ENCODE measurements around the gene PAQR7.

PAQR7 gene

DNA sequence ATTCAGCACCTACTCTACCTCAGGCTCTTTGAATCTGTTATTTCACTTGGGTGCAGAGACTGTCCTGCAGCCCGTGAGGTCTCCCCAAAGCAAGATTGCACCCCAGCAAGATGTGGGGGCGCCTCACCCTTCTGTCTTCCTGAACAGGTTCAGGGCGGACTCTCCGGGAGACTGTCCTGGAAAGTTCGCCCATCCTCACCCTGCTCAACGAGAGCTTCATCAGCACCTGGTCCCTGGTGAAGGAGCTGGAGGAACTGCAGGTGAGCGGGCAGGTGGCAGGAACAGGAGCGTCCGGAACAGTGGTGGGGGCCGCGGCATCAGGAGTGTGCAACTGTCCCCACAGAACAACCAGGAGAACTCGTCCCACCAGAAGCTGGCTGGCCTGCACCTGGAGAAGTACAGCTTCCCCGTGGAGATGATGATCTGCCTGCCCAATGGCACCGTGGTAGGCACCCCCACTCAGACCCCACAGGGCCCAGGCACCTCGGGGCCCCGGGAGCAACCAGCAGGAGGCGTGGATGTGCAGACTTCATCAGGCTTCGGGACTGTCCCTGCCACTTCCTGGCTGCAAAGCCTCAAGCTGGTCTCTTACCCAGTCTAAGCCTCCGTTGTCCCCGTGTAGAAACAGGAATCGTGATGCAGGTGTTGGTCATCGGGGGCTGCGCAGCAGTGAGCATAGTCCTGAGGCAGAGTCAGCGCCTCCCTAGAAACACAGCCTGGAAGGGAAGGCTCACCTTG, 61.6 kb downstream of the PAQR7 start:
- Histone ChIP-seq H3K4me1 (ENCODE audit: low read depth, poor library complexity, severe bottlenecking) (peaks cover 15% of the 10 kb centered on the region), H4K20me1 (ENCODE audit: insufficient read depth) (no peaks in the 10 kb centered on the region), H3K4me3 (IDR thresholded peaks at IDR 0.05; ENCODE audit: insufficient read depth, low read depth, low read length) (no peak overlapping the region), H3K36me3 (ENCODE audit: insufficient read depth) (no peaks in the 10 kb centered on the region), H3K9ac (no peak overlapping the region), H3K4me2 (no peak overlapping the region), H3K27ac (no peak overlapping the region), H3K79me2 (ENCODE audit: insufficient read depth, low read depth) (no peaks in the 10 kb centered on the region), H2AFZ (ENCODE audit: low read depth) (no peak overlapping the region), H3K27me3 (ENCODE audit: insufficient read depth, low read depth) (no peaks in the 10 kb centered on the region)
- no peak for TF ChIP-seq CTCF (conservative IDR thresholded peaks at IDR 0.05; ENCODE audit: low read depth, low read length)

DNA sequence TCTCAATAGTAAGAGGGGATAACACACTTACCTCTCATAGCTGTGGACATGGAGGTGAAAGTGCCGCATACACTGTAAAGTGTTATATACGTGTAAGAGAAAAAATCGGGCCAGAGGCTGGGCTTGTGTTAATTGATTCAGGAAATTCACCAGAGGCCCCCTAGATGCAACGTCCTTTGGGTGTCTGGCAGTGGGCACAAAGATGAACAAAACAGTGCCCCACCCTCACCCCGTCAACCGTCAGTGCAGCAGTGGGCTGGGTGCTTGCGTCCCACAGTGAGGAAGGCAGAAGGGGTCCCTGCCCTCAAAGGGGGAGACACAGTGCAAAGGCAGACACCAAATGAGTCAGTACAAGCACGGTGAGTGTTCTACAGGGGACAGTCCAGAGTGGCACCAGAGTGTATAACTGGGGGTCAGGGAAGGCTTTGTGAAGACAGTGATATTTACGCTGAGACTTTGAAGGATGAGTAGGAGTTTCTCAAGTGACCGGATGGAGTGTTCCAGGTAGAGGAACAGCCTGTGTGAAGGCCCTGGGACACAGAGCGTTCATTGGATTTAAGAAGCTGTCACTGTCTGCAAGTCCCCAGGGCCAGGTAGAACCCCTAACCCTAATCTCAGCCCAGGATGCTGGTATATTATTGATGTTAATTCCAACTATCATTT, 62.3 kb downstream of the PAQR7 start:
- Histone ChIP-seq H3K27me3 (ENCODE audit: insufficient read depth, low read depth) (no peaks in the 10 kb centered on the region), H3K4me1 (ENCODE audit: low read depth, poor library complexity, severe bottlenecking) (peaks cover 9% of the 10 kb centered on the region), H3K79me2 (ENCODE audit: insufficient read depth, low read depth) (no peaks in the 10 kb centered on the region), H3K36me3 (ENCODE audit: insufficient read depth) (no peaks in the 10 kb centered on the region), H3K9ac (no peak overlapping the region), H2AFZ (ENCODE audit: low read depth) (no peak overlapping the region), H4K20me1 (ENCODE audit: insufficient read depth) (no peaks in the 10 kb centered on the region), H3K27ac (no peak overlapping the region), H3K4me2 (no peak overlapping the region), H3K4me3 (IDR thresholded peaks at IDR 0.05; ENCODE audit: insufficient read depth, low read depth, low read length) (no peak overlapping the region)
- no peak for TF ChIP-seq CTCF (conservative IDR thresholded peaks at IDR 0.05; ENCODE audit: low read depth, low read length)
